ENCODE results near the gene PIGL.

The PIGL gene

GRCh38 chr17:16285646-16286008, 68.6 kb downstream of the PIGL start:
- no peak for DNase-seq (ENCODE audit: low read depth in 1 of 2, low spot score in 1 of 2)
- Histone ChIP-seq H3K27me3 (ENCODE audit: insufficient read depth, poor library complexity, severe bottlenecking) (no peaks in the 10 kb centered on the region), H3K27ac (replicated peaks) (peak overlapping the region; percentile 94), H3K4me3 (replicated peaks; ENCODE audit: insufficient read depth, low read length) (no peak overlapping the region)
- no peak for TF ChIP-seq POLR2AphosphoS5 (IDR thresholded peaks at IDR 0.05; ENCODE audit: low read depth)
- TF ChIP-seq CTCF (IDR thresholded peaks at IDR 0.05; ENCODE audit: insufficient read depth, low read length), result peak; percentile 44

- TF ChIP-seq REST (IDR thresholded peaks at IDR 0.05; ENCODE audit: insufficient replicate concordance, low read depth) (no peak), POLR2AphosphoS5 (IDR thresholded peaks at IDR 0.05; ENCODE audit: low read depth) (0 out of 2 replicates have a peak, but pooled peaks have one; percentile 36)
- H3K4me3 ChIP-seq (replicated peaks; ENCODE audit: insufficient read depth, low read length), result no peak overlapping the region
- H3K27ac ChIP-seq (replicated peaks), result peak overlapping the region; percentile 94
- DNase-seq (ENCODE audit: low read depth in 1 of 2, low spot score in 1 of 2), result peak; percentile 75 to 89
- no peaks in the 10 kb centered on the region for H3K27me3 ChIP-seq (ENCODE audit: insufficient read depth, poor library complexity, severe bottlenecking)
Observed at GRCh38 chr17:16286009-16286946, 69.3 kb downstream of the PIGL start.

GRCh38 chr17:16286947-16287562, 70.0 kb downstream of the PIGL start:
- DNase-seq (ENCODE audit: low read depth in 1 of 2, low spot score in 1 of 2), result no peak
- TF ChIP-seq GABPA (IDR thresholded peaks at IDR 0.05; ENCODE audit: low read depth) (no peak), POLR2AphosphoS5 (IDR thresholded peaks at IDR 0.05; ENCODE audit: low read depth) (no peak), SPI1 (IDR thresholded peaks at IDR 0.05; ENCODE audit: borderline replicate concordance, low read depth) (no peak), CTCF (IDR thresholded peaks at IDR 0.05; ENCODE audit: insufficient read depth, low read length) (no peak), REST (IDR thresholded peaks at IDR 0.05; ENCODE audit: insufficient replicate concordance, low read depth) (no peak)
- Histone ChIP-seq H3K27me3 (ENCODE audit: insufficient read depth, poor library complexity, severe bottlenecking) (no peaks in the 10 kb centered on the region), H3K27ac (replicated peaks) (peak overlapping the region; percentile 94), H3K4me3 (replicated peaks; ENCODE audit: insufficient read depth, low read length) (no peak overlapping the region)

- H3K27ac ChIP-seq (replicated peaks), result peak overlapping the region; percentile 94
- TF ChIP-seq REST (IDR thresholded peaks at IDR 0.05; ENCODE audit: insufficient replicate concordance, low read depth), result no peak
- no peak for TF ChIP-seq SPI1 (IDR thresholded peaks at IDR 0.05; ENCODE audit: borderline replicate concordance, low read depth)
- no peak for TF ChIP-seq CTCF (IDR thresholded peaks at IDR 0.05; ENCODE audit: insufficient read depth, low read length)
- no peak for TF ChIP-seq POLR2AphosphoS5 (IDR thresholded peaks at IDR 0.05; ENCODE audit: low read depth)
- DNase-seq (ENCODE audit: low read depth in 1 of 2, low spot score in 1 of 2), result peak; percentile 52 to 72
- H3K4me3 ChIP-seq (replicated peaks; ENCODE audit: insufficient read depth, low read length), result no peak overlapping the region
- H3K27me3 ChIP-seq (ENCODE audit: insufficient read depth, poor library complexity, severe bottlenecking), result no peaks in the 10 kb centered on the region
Observed at GRCh38 chr17:16287563-16288027, 70.6 kb downstream of the PIGL start.

Data from HL-60 (cell line).